Fibroblast of villous mesenchyme (primary cell): ENCODE measurements around the gene ABTB1. TPM values are rescaled to one million over a fixed set of nuclear protein-coding genes. Genes with fewer than 3 reads are reported as not detected.
"Not testable (repeated sequence)": the region's sequence is repeated elsewhere in the genome, so short reads cannot be mapped to it uniquely, and the experiment has no call there.

Experiments used
- DNase-seq: peaks from one replicate; pipeline ENCODE4 v3.0.0-alpha.2; 2010; ENCODE audit warnings: low read depth
- H3K4me3 ChIP-seq: 2 replicates; pipeline ENCODE4 v1.5.1; 2011; ENCODE audit warnings: low read depth, mild to moderate bottlenecking, low read length
- total RNA-seq: library from RNA; depleted of rRNA; stranded (reverse); fragments of >200 nt; gene quantifications from 2 replicates; pipeline ENCODE4 v1.2.3, GENCODE V29; 2012
- TF ChIP-seq, protein P1 (sequence below): IDR thresholded peaks from 2 replicates; pipeline ENCODE4 v1.5.1; 2012; ENCODE audit warnings: low read depth, mild to moderate bottlenecking, low read length; ENCODE audit not compliant: insufficient read depth

ABTB1 gene
- total RNA-seq, 1 donor: 3.5 TPM

DNA sequence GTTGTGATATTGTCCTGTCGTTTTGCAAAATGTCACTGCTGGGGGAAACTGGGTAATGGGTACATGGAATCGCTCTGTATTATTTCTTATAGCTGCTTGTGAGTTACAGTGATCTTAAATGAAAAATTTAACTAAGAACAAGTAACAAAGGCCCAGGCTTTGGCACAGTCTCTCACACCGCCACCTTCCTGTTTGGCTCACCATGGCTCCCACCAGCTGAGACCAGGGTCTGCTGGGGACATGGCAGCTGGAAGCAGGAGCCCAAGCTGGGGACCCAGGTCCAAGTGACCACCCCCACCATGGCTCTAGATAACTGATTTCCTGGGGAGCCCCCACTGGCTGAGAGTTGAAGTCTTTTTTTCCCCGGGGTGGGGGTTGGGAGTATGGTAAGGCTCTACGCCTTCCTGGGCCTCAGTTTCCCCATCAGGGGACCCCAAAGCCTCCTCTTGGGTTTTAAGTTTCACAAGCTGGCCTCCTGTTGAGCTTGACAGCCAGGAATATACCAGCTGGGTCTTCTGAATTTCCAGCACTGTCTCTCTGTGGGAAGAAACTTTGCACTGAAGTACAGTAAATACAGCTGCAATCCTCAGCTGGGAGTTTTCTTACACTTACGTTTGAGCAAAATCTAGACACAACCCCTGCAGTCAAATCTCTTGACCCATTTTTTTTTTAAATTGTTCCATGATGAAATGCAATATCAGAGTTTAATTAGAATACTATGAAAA, 26.1 kb downstream of the ABTB1 start:
- TF ChIP-seq, protein P1, sequence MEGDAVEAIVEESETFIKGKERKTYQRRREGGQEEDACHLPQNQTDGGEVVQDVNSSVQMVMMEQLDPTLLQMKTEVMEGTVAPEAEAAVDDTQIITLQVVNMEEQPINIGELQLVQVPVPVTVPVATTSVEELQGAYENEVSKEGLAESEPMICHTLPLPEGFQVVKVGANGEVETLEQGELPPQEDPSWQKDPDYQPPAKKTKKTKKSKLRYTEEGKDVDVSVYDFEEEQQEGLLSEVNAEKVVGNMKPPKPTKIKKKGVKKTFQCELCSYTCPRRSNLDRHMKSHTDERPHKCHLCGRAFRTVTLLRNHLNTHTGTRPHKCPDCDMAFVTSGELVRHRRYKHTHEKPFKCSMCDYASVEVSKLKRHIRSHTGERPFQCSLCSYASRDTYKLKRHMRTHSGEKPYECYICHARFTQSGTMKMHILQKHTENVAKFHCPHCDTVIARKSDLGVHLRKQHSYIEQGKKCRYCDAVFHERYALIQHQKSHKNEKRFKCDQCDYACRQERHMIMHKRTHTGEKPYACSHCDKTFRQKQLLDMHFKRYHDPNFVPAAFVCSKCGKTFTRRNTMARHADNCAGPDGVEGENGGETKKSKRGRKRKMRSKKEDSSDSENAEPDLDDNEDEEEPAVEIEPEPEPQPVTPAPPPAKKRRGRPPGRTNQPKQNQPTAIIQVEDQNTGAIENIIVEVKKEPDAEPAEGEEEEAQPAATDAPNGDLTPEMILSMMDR: no peak
- no peak overlapping the region for H3K4me3 ChIP-seq
- peak; percentile 31 for DNase-seq

DNA sequence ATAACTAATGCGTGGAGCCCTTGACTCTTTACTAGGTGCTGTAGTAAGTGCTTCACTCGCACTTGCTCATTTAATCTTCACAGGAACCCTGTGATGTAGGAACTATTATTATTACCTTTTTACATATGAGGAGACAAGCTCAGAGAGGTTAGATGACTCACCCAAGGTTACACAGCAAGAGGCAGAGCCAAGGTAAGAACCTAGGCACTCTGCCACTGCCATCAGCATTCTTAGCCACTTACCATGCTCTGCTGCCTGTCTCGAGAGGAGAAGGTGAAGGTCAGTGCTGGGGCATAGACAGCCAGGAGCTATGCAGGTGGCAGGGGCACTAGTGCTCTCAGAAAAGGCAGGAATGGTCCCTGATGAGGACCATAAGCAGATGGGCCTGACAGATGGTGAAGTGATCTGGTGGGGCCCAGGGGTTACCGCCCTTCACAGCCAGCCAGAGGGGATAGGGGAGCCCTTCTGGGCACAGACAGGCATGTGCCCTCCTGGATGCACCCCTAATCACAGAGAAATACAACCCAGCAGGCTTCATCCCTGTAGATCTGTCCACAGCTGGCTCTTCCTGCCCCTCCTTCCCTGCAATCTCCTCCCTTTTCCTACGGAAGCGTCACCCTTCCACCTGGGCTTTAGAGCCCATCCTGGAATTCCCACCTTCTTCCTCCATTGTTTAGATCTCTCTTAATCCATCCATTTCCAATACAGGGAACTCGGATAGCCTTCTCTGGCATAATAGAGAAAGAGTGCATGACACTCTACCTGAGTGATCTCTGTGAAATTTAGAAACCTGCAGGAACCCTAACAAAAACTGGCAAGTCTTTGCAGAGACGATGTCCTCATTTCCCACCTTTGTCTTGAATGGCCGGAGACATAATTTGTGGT, 26.9 kb downstream of the ABTB1 start:
- TF ChIP-seq, protein P1: no peak
- DNase-seq: no peak
- H3K4me3 ChIP-seq: no peak overlapping the region

DNA sequence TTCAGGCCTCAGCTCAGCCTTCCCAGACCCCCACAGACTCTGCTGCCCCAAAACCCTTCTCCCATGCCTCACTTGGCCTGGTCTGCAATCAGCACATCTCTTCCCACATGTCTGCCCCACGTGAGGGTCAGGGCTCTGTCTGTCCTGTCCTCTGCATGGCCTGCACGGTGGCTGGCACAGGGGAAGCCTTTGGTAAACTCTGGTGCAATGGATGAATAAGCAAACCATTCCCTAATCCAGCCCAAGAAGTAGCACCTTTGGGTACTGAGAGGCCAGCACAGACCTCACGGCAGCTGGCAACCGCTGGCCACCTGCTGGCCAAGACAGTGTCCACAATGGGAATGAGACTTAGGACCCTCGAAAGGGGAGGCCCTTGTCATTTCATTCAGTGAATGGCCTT, 27.7 kb downstream of the ABTB1 start:
- no peak for DNase-seq
- no peak overlapping the region for H3K4me3 ChIP-seq
- TF ChIP-seq, protein P1: no peak

DNA sequence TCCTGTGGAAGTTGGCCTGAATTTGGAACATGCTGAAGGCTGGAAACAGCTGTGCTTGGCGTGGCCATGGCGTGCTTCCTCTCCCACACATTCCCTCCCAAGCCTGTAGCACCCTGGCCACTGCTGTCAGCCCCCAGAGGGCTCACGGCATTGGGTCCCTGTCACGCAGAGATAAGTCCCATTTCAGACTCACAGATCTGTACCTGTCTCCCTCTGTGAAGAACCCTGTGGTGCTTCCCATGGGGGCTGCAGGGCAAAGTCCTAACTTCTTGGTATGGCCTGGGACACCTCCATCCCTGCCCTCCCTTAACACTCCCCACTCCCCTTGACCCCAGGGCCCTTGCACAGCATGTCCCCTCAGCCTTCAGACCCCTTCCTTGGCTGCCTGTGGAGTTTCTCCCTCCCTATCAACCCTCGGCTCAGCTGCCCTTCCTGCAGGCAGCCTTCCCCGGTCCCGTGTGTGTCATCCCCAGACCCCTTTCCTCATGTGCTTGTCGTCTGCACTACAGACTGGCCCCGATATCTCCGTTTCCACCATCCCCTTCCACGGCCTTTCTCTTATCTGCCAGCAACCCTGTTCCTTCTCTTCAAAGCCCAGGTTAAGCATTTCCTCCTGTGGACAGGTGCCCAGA, 28.6 kb downstream of the ABTB1 start:
- DNase-seq: no peak
- no peak overlapping the region for H3K4me3 ChIP-seq
- TF ChIP-seq, protein P1: no peak

DNA sequence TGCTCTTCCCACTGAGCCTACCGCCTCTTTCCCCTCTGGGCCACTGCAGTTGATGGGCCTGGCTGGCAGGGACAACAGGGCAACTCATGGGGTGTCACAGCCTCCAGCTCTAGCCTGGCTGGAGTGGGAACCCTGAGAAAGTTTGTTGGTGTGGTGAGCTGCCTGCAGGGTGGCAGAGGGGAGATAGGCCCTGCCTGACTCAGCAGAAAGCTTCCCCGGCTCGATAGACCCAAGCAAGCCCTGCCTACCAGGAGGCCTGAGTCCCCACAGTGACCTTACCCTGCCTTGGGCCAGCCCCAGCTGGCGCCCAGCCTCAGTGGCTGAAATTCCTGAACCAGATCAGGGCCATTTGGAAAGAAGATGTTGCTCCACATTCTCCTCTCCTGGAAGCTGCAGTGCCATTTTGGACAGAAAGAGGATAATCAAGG, 29.4 kb downstream of the ABTB1 start:
- TF ChIP-seq, protein P1: no peak
- DNase-seq: no peak
- no peak overlapping the region for H3K4me3 ChIP-seq

DNA sequence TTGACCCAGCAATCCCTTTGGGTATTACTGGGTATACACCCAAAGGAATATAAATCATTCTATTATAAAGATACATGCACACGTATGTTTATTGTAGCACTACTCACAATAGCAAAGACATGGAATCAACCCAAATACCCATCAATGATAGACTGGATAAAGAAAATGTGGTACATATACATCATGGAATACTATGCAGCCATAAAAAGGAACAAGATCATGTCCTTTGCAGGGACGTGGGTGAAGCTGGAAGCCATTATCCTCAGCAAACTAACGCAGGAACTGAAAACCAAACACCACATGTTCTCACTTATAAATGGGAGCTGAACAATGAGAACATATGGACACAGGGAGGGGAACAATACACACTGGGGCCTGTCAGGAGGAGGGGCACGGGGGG, 32.1 kb downstream of the ABTB1 start:
- H3K4me3 ChIP-seq, DNase-seq: not testable (repeated sequence)

DNA sequence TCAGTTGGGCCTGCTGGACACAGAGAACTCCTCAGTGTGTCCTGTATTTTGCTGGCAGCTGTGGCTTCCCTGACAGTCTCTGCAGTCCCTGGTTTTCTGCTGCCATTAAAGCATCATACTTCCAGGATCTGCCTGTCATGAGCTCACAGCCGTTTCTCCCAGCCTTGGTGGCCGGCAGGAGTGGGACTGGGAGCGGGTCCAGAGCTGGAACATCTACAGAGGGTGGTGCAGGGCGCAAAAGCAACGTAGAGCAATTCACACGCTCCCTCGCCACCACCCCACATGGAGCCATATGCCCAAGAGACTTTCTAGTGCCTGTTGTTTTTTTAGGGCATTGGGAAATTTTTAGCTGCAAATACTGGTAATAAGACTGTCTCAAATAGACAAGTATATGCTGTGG, 33.6 kb downstream of the ABTB1 start:
- DNase-seq: no peak
- TF ChIP-seq, protein P1: no peak
- no peak overlapping the region for H3K4me3 ChIP-seq
